ENCODE data around the gene PRKACA. TPM values are rescaled to one million over a fixed set of nuclear protein-coding genes. Genes with fewer than 3 reads are reported as not detected.

The PRKACA gene
- total RNA-seq, 2 donors from 2014 or later: 35.2 to 38.5 TPM

Other genes starting within 250 kb of the PRKACA start
- gene NANOS3, start 240.6 kb downstream of the PRKACA start, total RNA-seq: 1 to 10 TPM in 1 of 2 donors, under 1 TPM in 1; 0.60 to 2.6 TPM
- gene BRME1, start 211.6 kb downstream of the PRKACA start, total RNA-seq: 1 to 10 TPM in 1 of 2 donors, under 1 TPM in 1; 0.82 to 1.7 TPM
- 10 to 100 TPM; 22.5 to 24.4 TPM for gene CC2D1A, start 211.6 kb downstream of the PRKACA start, total RNA-seq
- under 1 TPM in 1 of 2 donors, not detected in 1; 0.31 TPM for gene PODNL1, start 179.3 kb downstream of the PRKACA start, total RNA-seq
- 10 to 100 TPM; 88.2 to 95.8 TPM for gene DCAF15, start 165.3 kb downstream of the PRKACA start, total RNA-seq
- gene RFX1, start 111.4 kb downstream of the PRKACA start, total RNA-seq: 10 to 100 TPM; 23.3 to 24.7 TPM
- not detected for gene RLN3, start 89.6 kb downstream of the PRKACA start, total RNA-seq
- 10 to 100 TPM; 39.6 to 51.6 TPM for gene IL27RA, start 86.0 kb downstream of the PRKACA start, total RNA-seq
- not detected for gene PALM3, start 55.7 kb downstream of the PRKACA start, total RNA-seq
- 1 to 10 TPM in 1 of 2 donors, under 1 TPM in 1; 0.65 to 1.3 TPM for gene MISP3, start 45.0 kb downstream of the PRKACA start, total RNA-seq
- under 1 TPM; 0.22 to 0.31 TPM for gene C19orf67, start 32.0 kb downstream of the PRKACA start, total RNA-seq
- gene SAMD1, start 27.0 kb downstream of the PRKACA start, total RNA-seq: 10 to 100 TPM; 24.8 to 25.3 TPM
- gene ASF1B, start 18.8 kb upstream of the PRKACA start, total RNA-seq: 1 to 10 TPM; 1.5 to 1.9 TPM
- gene ADGRL1, start 88.4 kb upstream of the PRKACA start, total RNA-seq: 10 to 100 TPM; 14.9 to 30.8 TPM

All from T-helper 17 cell (primary cell).